ENCODE measurements around the gene GADD45B.
"Not testable (repeated sequence)": the region's sequence is repeated elsewhere in the genome, so short reads cannot be mapped to it uniquely, and the experiment has no call there.

Gene GADD45B

DNA sequence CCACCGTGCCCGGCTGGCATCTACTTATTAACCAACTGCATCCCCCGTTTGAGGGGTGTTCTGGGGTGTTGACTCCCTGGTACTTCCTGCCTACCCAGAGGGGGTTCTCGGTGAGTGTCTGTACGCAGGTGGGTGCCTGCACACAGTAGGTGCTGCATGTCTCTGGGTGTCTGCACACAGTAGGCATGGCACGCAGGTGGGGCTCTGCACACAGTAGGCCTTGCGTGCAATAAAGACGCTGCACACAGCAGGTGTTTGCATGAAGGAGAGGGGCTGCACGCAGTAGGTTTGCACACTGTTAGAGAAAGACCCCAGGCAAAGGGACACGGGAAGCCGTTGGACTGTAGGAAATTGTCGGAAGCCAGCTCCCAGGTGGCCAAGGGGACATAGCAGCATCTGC, 11.2 kb downstream of the GADD45B start:
- no peak for DNase-seq (ENCODE audit: extremely low read depth in 1 of 2, low read depth in 1 of 2)

DNA sequence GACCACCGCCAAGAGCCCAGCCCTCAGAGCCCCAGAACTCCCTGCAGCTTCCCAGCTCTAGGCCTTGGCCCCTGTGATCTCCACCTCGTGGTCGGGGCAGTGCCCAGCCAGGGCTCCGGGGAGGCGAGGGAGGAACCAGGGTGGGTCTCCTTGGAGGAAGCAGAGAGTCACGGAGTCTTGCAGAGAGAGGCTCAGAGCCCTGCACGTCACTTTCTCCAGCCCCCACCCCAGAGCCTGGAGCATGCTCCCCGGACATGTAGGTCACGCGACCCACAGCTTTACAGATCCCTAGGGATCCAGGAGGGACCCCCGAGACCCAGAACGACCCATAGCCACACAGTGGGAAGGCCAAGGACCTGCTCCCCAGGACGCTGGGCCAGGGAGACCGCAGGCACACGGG, 11.9 kb downstream of the GADD45B start:
- DNase-seq (ENCODE audit: extremely low read depth in 1 of 2, low read depth in 1 of 2): no peak

DNA sequence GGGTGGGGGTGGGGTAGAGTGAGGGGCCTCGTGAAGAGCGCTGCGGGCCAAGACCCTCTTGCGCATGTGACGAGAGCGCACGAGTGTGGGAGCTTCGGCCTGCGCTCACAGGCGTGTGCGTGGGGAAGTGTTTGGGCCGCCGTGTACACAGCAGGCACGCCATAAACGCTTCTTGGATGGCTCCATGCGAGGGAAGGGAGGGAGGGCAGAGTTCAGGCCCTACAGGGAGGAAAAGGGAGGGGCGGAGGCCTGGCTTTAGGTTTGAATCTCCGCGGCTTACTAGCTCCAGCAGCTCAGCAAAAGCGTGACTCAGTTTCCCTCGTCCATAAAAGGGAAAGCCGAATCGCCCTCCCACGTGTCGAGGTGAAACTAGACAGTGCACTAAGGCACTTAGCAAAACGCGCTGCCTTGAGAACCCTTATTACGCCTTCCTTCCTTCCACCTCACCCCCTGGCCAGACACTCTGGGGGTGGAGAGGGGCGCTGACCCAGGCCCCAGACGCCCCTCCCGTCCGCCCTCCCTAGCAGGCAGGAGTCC, 12.5 kb downstream of the GADD45B start:
- no peak for DNase-seq (ENCODE audit: extremely low read depth in 1 of 2, low read depth in 1 of 2)

DNA sequence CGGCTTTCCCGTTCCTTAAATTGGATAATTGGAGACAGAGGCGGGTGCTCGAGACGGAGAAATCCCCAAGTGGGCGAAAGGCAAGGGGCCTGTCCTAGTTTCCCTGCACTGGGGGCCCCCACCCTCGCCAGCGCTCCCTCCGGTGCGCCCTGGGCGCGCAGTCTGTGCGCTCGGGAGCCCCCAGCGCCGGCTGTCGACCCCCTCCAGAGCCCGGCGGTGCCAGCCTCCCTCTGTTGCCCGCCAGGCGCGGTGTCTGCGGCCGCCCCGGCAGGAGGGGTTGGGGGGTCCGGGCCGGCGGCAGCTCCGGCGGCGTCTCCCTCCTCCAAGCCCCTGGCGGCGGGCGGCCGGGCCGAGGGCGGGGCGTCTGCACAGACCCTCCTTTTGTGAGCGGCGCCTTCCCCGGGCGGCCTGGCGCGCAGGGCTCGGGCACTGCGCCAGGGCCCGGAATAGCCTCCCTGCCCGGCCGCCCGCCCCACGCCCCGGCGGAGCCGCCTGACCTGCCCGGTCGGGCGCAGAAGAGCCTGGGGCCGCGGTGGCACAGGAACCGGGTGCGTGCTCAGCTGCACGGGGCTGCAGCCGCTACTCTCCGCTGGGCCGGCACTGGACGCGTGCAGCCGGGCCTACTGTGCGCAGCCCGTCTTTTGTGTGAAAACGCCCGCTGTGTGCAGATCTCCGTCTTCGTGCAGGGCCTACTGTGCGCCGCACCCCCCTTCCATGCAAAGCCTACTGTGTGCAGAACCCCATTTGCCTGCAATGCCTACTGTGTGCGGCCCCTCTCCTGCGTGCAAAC, 13.2 kb downstream of the GADD45B start:
- no peak for DNase-seq (ENCODE audit: extremely low read depth in 1 of 2, low read depth in 1 of 2)

DNA sequence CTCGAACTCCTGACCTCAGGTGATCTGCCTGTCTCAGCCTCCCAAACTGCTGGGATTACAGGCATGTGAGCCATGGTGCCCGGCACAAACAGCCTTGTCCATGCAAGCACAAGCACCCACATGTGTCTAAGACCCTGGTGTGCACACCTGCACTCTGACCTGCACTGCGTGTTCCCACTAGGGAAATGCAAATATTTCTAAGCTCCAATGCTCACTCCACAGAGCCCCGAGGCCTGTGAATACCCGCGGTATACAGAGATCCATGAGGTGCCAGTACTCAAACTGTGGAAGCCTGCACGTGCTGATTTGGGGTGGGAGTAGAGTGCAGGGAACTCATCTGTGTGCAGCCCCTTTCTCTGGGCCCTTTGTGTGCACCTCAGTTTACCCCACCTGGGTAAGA, 14.7 kb downstream of the GADD45B start:
- DNase-seq (ENCODE audit: extremely low read depth in 1 of 2, low read depth in 1 of 2): no peak

DNA sequence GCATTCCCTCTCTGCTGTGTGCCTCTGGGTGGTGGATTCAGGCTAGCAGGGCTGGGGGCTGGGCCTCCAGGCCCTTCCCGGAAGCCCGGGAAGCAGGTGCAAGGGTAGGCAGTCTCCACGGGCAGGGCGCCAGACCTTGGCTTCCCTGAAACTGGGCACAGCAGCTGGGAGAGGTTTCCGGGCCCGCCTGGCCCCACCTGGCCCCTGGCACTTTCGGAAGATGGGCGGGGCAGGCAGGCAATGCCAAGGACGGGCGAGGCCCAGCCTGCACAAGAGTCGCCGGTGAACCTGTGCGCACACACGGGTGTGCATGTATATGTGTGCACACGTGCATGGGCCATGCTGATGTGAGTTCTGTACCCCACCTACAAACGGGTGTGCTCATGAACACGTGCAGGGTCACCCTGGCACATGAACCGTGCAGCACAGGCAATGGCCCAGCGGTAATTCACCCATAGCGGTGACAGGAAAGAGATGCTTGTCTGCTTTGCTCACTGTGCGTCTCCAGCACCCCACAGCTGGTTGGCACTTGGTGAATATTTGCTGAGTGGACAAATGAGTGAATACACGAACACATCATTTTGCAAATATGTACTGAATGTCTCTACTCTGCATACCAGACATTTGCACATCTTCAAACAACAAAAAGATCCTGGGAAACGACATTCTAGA, 15.3 kb downstream of the GADD45B start:
- no peak for DNase-seq (ENCODE audit: extremely low read depth in 1 of 2, low read depth in 1 of 2)

DNA sequence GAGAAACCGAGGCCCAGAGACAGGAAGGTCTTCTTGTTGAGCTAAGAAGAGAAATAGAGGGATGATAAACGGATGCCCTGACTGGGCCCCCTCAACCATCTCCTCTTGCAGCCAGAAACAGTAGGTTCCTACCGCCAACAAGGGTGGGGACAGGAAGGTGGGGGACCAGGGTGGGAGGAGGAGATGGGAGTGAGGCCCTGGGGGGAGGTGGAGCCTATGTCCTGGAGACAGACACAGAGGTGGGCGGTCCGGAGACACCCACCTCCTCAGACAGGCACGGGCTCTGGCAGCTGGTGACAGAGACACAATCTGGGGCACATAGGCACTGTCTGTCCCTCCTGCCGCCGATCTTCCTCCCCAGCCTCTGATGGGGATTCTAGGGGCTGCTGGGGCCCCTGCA, 16.9 kb downstream of the GADD45B start:
- DNase-seq (ENCODE audit: extremely low read depth in 1 of 2, low read depth in 1 of 2): no peak

DNA sequence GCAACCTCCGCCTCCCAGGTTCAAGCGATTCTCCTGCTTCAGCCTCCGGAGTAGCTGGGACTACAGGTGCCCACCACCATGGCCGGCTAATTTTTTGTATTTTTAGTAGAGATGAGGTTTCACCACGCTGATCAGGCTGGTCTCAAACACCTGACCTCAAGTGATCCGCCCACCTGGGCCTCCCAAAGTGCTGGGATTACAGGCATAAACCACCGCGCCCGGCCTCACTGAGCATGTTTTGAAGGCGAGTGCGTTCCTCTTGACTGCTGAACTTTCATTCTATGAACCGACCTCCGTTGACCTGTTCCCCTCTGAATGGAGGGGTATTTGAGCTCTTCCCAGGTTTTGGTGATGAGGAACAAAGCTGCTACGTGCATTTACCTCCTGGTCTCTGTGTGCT, 17.5 kb downstream of the GADD45B start:
- not testable (repeated sequence) for DNase-seq (ENCODE audit: extremely low read depth in 1 of 2, low read depth in 1 of 2)

DNA sequence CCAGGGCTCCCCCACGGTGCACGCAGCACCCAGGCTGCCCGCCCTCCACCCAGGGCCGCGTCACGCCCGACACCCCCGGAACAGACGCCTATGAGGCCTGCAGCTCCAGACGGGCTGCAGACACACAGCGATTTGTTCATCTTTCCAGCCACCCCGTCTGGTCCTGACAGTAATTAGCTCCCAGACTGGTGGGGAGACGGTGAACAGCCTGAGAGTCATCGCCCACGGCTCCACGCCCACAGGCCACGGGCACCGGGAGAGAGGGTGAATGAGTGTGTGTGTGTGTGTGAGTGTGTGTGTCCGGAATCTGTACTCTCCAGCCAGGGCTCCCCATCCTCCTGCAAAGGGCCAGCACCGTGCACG, 18.1 kb downstream of the GADD45B start:
- no peak for DNase-seq (ENCODE audit: extremely low read depth in 1 of 2, low read depth in 1 of 2)

DNA sequence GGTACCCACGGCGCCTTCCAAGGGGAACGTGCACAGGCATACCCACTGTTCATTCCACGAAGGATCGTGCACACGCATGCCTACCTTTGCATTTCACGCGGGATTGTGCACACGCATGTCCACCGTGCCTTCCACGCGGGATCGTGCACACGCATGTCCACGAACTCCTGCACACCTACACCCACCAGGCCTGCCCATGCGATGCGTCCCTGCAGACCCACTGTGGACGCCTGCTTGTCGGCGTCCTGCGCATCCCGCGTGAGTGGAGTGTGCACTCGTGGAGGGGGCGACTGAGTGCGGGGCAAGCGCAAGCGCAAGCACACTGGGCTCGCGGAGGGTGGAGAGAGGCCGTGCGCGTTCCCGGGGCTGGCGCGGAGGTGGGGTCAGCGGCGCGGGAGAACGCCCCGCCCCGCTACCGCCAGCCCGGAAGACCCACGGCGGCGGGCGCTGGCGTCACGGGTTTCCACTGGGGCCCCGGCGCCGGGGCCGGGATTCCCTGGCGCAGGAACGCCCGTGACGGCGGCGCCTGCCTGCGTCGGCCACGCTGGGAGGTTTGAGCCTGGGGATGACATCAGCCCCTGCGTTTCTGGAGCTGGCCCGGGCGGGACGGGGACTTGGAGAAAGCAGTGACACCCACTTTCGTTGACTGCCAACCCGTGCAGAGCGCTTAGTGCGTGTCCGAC, 18.7 kb downstream of the GADD45B start:
- peak in 1 of 2 donors; percentile 52 for DNase-seq (ENCODE audit: extremely low read depth in 1 of 2, low read depth in 1 of 2)

DNA sequence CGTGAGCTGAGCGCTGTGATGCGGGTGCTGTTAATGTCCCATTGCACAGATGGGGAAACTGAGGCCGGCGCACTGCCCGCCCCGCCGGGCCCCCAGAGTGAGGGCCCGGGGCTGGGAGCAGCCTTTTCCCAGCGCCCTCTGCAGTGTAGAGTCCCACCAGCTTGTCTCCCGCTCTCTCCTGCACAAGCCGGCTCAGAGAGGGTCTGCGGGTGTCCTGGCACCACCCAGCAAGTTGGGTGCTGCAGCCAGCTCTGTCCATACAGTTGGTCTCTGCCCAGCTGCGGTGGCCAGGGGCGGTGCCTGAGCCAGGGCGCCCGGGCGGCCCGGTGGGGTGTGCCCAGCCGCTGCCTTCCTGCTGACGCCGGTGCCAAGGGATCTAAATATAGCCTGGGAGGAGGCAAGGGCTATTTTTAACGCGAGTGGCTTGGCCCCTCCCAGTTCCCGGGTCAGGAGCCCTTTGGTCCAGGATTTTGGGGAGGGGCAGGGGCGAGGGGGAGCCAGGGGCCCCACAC, 19.3 kb downstream of the GADD45B start:
- no peak for DNase-seq (ENCODE audit: extremely low read depth in 1 of 2, low read depth in 1 of 2)

DNA sequence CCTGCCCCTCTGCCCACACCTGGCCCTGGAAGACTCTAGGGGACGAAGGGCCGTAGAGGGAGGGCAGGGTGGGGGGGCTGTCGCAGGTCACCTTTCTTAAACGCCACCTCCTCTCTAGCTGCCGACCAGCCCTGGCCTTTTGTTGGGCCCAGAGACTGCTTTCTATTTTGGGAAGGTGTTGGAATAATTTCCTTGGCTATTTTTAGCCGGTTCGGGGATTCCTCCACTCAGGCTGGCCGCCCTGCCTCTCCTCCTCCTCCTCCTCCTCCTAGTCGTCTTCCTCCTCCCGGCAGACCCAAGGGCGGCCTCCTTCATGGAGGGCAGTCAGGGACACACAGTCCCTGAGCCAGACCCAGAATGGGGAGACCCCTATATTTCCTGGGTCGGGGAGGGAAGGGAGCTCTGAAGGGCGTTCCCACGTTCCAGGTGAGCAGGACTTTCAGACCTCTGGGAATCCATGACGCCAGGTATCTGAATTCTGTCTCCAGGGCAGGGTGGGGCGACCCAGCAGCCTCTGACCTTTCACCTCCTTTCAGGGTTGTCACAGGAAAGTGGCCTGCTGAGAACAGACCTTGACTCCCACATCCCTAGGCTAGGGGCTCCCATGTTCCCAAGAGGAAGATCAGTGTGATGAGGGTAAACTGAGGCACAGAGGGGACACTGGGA, 19.9 kb downstream of the GADD45B start:
- DNase-seq (ENCODE audit: extremely low read depth in 1 of 2, low read depth in 1 of 2): no peak

DNA sequence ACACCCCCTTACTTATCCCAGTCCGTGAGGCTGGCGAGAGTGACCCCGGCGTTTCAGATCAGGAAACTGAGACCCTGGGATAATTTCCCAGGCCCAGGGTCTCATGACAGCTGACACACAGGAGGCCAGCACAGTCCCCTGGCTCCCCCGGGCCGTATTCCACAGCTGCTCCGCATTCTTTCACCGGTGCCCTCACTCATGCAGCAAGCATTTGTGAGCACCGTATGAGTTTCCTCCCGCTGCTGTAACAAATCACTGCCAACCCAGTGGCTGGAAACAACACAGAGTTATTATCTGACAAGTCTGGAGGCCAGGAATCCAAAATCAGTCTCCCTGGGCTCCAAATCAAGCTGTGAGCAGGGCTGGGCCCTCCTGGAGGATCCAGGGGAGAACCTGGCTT, 21.3 kb downstream of the GADD45B start:
- DNase-seq (ENCODE audit: extremely low read depth in 1 of 2, low read depth in 1 of 2): no peak

DNA sequence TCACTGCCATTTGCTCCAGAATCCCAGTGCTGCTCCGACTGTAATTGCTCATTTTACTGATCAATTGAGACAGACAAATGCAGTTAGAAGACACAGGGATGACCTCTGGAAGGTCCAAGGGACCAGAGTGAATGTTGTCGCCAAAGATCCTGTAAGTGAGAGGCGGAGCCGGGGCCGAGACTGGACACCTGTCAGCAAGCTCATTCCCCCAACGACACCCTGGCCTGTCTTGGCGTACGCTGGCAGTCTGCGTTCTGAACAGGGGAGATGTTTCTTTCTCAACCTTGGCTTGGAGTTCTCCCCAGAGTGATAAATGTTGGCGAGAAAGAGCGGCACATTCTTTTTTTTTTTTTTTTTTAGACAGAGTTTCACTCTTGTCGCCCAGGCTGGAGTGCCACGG, 24.2 kb downstream of the GADD45B start:
- no peak for DNase-seq (ENCODE audit: extremely low read depth in 1 of 2, low read depth in 1 of 2)

DNA sequence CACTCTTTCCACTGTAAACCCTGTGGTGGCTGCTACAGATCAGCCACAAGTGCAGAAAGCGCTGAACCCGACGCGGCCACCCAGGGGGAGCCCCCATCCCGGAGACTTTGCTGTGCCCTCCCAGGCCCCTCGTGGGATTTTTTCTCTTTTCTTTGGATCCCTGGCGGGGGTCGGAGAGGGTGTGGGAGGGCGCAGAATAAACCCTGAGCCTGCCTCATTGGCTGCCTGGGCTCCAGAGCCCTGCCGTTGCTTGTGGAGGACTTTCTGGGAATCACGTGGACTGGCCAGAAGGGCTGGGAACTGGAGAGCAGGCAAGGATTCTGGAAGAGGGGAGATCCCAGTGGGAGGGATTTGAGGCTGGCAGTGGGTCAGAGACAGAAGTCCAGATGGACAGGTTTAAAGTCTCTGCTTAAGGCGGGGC, 24.9 kb downstream of the GADD45B start:
- DNase-seq (ENCODE audit: extremely low read depth in 1 of 2, low read depth in 1 of 2): no peak

DNA sequence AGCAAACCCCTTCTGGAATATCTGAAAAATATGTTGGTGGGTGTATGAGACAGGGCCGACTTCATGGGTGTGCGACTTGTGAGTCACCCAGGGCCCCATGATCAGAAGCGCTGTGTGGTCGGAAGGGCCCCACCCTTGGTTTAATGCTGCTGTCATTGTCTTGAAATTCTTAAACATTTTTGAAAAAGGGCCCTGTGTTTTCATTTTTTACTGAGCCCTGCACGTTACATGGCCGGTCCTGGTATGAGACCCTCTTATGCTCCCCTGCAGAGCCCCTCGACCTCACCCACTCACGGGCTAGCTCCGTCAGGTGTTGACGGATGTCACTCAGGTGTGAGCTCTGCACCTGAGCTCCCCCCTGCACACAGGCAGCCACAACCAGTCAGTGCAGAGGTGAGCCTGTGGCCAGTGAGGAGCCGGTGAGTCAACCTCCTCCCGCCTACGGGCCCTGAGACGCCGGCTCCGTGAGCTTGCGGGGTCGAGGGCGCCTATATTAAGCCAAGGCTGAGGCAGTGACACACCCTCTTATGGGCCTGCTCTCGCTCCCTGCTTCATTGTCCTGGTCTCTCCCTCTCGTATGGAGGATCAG, 27.7 kb downstream of the GADD45B start:
- peak; percentile 61 to 63 for DNase-seq (ENCODE audit: extremely low read depth in 1 of 2, low read depth in 1 of 2)

DNA sequence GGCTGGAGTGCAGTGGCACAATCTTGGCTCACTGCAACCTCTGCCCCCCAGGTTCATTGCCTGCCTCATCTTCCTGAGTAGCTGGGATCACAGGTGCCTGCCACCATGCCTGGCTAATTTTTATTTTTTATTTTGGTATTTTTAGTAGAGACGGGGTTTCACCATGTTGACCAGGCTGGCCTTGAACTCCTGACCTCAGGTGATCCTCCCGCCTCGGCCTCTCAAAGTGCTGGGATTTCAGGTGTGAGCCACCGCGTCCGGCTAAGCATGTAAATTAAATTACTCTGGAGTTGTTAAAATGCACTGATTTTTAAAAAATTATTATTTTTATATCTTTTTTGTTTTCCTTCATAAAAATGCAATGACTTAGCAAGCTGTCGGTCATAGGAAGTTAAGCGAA, 30.7 kb downstream of the GADD45B start:
- DNase-seq (ENCODE audit: extremely low read depth in 1 of 2, low read depth in 1 of 2): not testable (repeated sequence)

DNA sequence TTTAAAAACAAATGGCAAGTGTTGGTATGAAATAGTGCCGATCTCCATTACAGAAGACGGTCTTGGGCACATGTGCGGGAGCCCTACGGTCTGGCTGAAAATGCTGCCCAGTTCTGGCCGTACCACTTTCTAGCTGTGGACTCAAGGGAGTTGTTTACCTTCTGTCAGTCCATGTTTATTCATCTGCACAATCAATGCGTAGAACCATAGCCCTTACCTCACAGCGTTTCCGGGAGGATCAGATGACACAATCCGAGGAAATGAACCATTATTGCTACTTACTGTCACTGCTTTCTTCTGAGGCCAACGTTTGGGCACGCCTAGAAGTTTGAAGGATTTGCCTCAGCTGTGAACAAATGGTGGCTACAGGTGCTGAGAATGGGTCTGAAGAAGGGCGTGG, 31.2 kb downstream of the GADD45B start:
- DNase-seq (ENCODE audit: extremely low read depth in 1 of 2, low read depth in 1 of 2): no peak

DNA sequence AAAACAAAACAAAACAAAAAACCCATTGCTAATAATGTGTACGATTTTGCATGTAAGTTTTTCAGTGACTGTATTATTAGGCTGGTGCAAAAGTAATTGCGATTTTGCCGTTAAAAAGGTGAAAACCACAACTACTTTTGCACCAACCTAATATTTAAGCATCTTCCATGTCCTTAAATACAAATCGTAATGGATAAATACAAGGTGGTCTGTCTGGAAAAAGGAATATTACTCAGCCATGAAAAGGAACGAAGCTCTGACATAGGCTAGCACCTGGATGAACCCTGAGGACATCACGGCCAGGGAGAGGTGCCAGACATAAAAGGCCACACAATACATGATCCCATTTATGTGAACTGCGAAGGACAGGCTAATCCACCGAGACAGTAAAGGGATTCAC, 33.2 kb downstream of the GADD45B start:
- DNase-seq (ENCODE audit: extremely low read depth in 1 of 2, low read depth in 1 of 2): no peak

DNA sequence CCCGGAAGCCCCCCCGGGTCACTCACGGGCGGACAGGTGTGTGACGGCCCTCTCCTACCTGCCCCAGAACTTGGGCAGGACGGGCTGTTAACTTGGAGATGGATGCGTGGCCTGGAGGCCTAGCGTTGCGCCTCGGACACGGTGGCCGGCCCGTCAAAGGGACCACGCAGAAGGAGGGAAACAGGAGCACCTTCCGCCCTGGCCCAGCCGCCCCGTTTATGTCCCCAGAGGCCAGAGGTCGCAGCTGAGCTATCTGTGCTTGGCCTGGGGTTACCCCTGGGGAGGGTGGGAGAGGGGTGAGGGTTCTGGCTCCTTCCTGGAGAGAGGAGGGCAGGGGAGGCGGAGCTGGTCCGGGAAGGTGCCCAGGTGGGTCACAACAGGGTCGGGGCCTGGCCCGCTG, 35.6 kb downstream of the GADD45B start:
- DNase-seq (ENCODE audit: extremely low read depth in 1 of 2, low read depth in 1 of 2): no peak

DNA sequence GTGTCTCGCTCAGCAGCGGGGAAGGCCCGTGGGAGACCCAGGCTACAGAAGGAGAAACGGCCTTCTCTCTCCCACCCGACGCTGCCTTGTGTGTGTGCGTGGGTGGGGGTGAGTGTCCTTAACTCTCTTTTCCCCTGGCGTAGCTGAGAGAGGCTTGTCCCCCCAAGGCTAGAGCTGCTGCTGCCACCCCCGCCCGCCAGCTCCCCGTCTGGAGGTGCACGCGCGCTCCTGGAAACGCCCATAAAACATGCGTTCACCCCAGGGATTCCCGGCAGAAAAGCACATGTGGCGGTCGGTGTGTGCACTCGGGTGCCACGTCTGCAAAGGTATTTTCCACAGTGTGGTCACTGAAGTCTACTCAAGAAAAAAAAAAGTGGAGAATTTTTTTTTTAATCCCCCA, 36.1 kb downstream of the GADD45B start:
- no peak for DNase-seq (ENCODE audit: extremely low read depth in 1 of 2, low read depth in 1 of 2)

Measured in activated CD8-positive, alpha-beta memory T cell treated with anti-CD3 and anti-CD28 coated beads for 1 hour (primary cell).